Mammary epithelial cell (primary cell): ENCODE data around the gene CD151.

Experiments
- CTCF ChIP-seq, 2 donors: IDR thresholded peaks in 1 of 2; conservative IDR thresholded peaks in 1 of 2; 2 replicates each; pipeline ENCODE4 v1.5.1; 2011 to 2012; ENCODE audit warnings: inconsistent platforms in 2 of 2, low read length in 2 of 2, mild to moderate bottlenecking in 2 of 2, control low read depth in 1 of 2, low read depth in 1 of 2; ENCODE audit not compliant: insufficient read depth in 1 of 2; ENCODE audit errors: extremely low read depth in 1 of 2
- EZH2 ChIP-seq: IDR thresholded peaks from 2 replicates; pipeline ENCODE4 v1.6.1; 2012; ENCODE audit warnings: low read length, inconsistent platforms, borderline replicate concordance

GRCh38 chr11:792873-793272 lies 39.9 kb upstream of the CD151 start:
- TF ChIP-seq CTCF (conservative IDR thresholded peaks at IDR 0.05 in 1 of 2, IDR thresholded peaks at IDR 0.05 in 1 of 2; ENCODE audit: extremely low read depth in 1 of 2, insufficient read depth in 1 of 2, low read depth in 1 of 2, low read length in 2 of 2), result no peak
- no peak for TF ChIP-seq EZH2
